ENCODE results near the gene GCHFR.

GCHFR gene

GRCh38 chr15:40744815-40745152 lies 19.1 kb upstream of the GCHFR start:
- Mint-ChIP-seq H3K36me3 (peaks cover 32 to 48% of the 10 kb centered on the region in 2 donors), H3K4me3 (no peak overlapping the region), H3K4me1 (peaks cover 0 to 4% of the 10 kb centered on the region in 2 donors), H3K27ac (no peak overlapping the region), H3K9me3 (no peaks in the 10 kb centered on the region), H3K27me3 (no peaks in the 10 kb centered on the region)
- no peak for ATAC-seq (replicated peaks)
- no peak for DNase-seq

- Mint-ChIP-seq H3K36me3 (peaks cover 41 to 54% of the 10 kb centered on the region in 2 donors), H3K27me3 (no peaks in the 10 kb centered on the region), H3K4me3 (no peak overlapping the region), H3K4me1 (peaks cover 0 to 4% of the 10 kb centered on the region in 2 donors), H3K27ac (peak overlapping the region; percentile 83), H3K9me3 (no peaks in the 10 kb centered on the region)
- ATAC-seq (replicated peaks) (no peak), DNase-seq (no peak)
Observed at GRCh38 chr15:40746916-40747418, 16.9 kb upstream of the GCHFR start.

GRCh38 chr15:40747685-40748631 lies 15.9 kb upstream of the GCHFR start:
- Mint-ChIP-seq H3K27me3 (no peaks in the 10 kb centered on the region), H3K4me1 (peaks cover 7 to 8% of the 10 kb centered on the region in 2 donors), H3K27ac (peak overlapping the region; percentile 83), H3K9me3 (no peaks in the 10 kb centered on the region), H3K4me3 (no peak overlapping the region), H3K36me3 (peaks cover 41 to 57% of the 10 kb centered on the region in 2 donors)
- DNase-seq (no peak), ATAC-seq (replicated peaks) (no peak)

GRCh38 chr15:40749151-40749630 lies 14.7 kb upstream of the GCHFR start:
- Mint-ChIP-seq H3K4me3 (no peak overlapping the region), H3K36me3 (peaks cover 32 to 48% of the 10 kb centered on the region in 2 donors), H3K9me3 (no peaks in the 10 kb centered on the region), H3K27me3 (no peaks in the 10 kb centered on the region), H3K27ac (no peak overlapping the region), H3K4me1 (peaks cover 12 to 20% of the 10 kb centered on the region in 2 donors)
- DNase-seq, result no peak
- ATAC-seq (replicated peaks), result no peak

GRCh38 chr15:40750885-40751284 lies 13.0 kb upstream of the GCHFR start:
- H3K27ac Mint-ChIP-seq, result no peak overlapping the region
- no peak for ATAC-seq (replicated peaks)
- no peak for DNase-seq
- peaks cover 24 to 39% of the 10 kb centered on the region in 2 donors for H3K36me3 Mint-ChIP-seq
- peaks cover 14 to 34% of the 10 kb centered on the region in 2 donors for H3K4me1 Mint-ChIP-seq
- H3K9me3 Mint-ChIP-seq, result no peaks in the 10 kb centered on the region
- H3K4me3 Mint-ChIP-seq, result no peak overlapping the region
- H3K27me3 Mint-ChIP-seq, result no peaks in the 10 kb centered on the region

- Mint-ChIP-seq H3K27me3 (no peaks in the 10 kb centered on the region), H3K4me1 (peaks cover 15 to 37% of the 10 kb centered on the region in 2 donors), H3K27ac (no peak overlapping the region), H3K9me3 (no peaks in the 10 kb centered on the region), H3K4me3 (no peak overlapping the region), H3K36me3 (peaks cover 23 to 38% of the 10 kb centered on the region in 2 donors)
- DNase-seq, result no peak
- no peak for ATAC-seq (replicated peaks)
Observed at GRCh38 chr15:40751745-40752144, 12.1 kb upstream of the GCHFR start.

- Mint-ChIP-seq H3K9me3 (no peaks in the 10 kb centered on the region), H3K27me3 (no peaks in the 10 kb centered on the region), H3K4me1 (peaks cover 18 to 39% of the 10 kb centered on the region in 2 donors), H3K36me3 (peaks cover 19 to 28% of the 10 kb centered on the region in 2 donors), H3K4me3 (peak overlapping the region; percentile 97 to 99), H3K27ac (peak overlapping the region; percentile 98)
- DNase-seq (no peak), ATAC-seq (replicated peaks) (peak; percentile 8 to 13)
Observed at GRCh38 chr15:40754574-40754882, 9.3 kb upstream of the GCHFR start.

- Mint-ChIP-seq H3K27ac (peak within 1 kb of the TSS; percentile 98), H3K4me3 (peak within 1 kb of the TSS; percentile 97 to 99), H3K27me3 (no peaks in the 10 kb centered on the region), H3K4me1 (peaks cover 18 to 39% of the 10 kb centered on the region in 2 donors), H3K36me3 (peaks cover 18 to 24% of the 10 kb centered on the region in 2 donors), H3K9me3 (no peaks in the 10 kb centered on the region)
- DNase-seq, result peak; percentile 88
- ATAC-seq (replicated peaks), result peak; percentile 93 to 94
Observed at GRCh38 chr15:40754883-40755811, 8.7 kb upstream of the GCHFR start, which contains the start of gene RMDN3. TSS of gene RMDN3 (minus strand) at chr15:40755254. CDS start at chr15:40754783, 471 bp downstream.

GRCh38 chr15:40755812-40756208 lies 8.1 kb upstream of the GCHFR start:
- peak overlapping the region; percentile 98 for H3K27ac Mint-ChIP-seq
- no peak for DNase-seq
- peaks cover 18 to 39% of the 10 kb centered on the region in 2 donors for H3K4me1 Mint-ChIP-seq
- H3K4me3 Mint-ChIP-seq, result peak overlapping the region; percentile 97 to 99
- H3K36me3 Mint-ChIP-seq, result peaks cover 15 to 19% of the 10 kb centered on the region in 2 donors
- no peaks in the 10 kb centered on the region for H3K27me3 Mint-ChIP-seq
- ATAC-seq (replicated peaks), result no peak
- H3K9me3 Mint-ChIP-seq, result no peaks in the 10 kb centered on the region

- no peak for ATAC-seq (replicated peaks)
- H3K9me3 Mint-ChIP-seq, result no peaks in the 10 kb centered on the region
- H3K4me3 Mint-ChIP-seq, result peak overlapping the region in 1 of 2 donors; percentile 51
- peaks cover 18 to 39% of the 10 kb centered on the region in 2 donors for H3K4me1 Mint-ChIP-seq
- H3K27me3 Mint-ChIP-seq, result no peaks in the 10 kb centered on the region
- H3K36me3 Mint-ChIP-seq, result peaks cover 5 to 9% of the 10 kb centered on the region in 2 donors
- no peak for DNase-seq
- peak overlapping the region; percentile 14 for H3K27ac Mint-ChIP-seq
Observed at GRCh38 chr15:40756938-40757337, 6.9 kb upstream of the GCHFR start.

- Mint-ChIP-seq H3K9me3 (no peaks in the 10 kb centered on the region), H3K4me1 (peaks cover 15 to 37% of the 10 kb centered on the region in 2 donors), H3K4me3 (no peak overlapping the region), H3K36me3 (no peaks in the 10 kb centered on the region), H3K27ac (no peak overlapping the region), H3K27me3 (no peaks in the 10 kb centered on the region)
- ATAC-seq (replicated peaks) (no peak), DNase-seq (no peak)
Observed at GRCh38 chr15:40759961-40760360, 3.9 kb upstream of the GCHFR start.

GRCh38 chr15:40762919-40763800 lies 708 bp upstream of the GCHFR start:
- H3K9me3 Mint-ChIP-seq, result no peaks in the 10 kb centered on the region

GRCh38 chr15:40764629-40765103 lies 798 bp downstream of the GCHFR start:
- H3K4me1 Mint-ChIP-seq, result peaks cover 34 to 56% of the 10 kb centered on the region in 2 donors
- peaks cover 8 to 9% of the 10 kb centered on the region in 2 donors for H3K36me3 Mint-ChIP-seq
- H3K4me3 Mint-ChIP-seq, result peak overlapping the region; percentile 82 to 87
- H3K27ac Mint-ChIP-seq, result peak overlapping the region; percentile 75
- no peaks in the 10 kb centered on the region for H3K27me3 Mint-ChIP-seq
- DNase-seq (no peak), ATAC-seq (replicated peaks) (no peak)
- H3K9me3 Mint-ChIP-seq, result no peaks in the 10 kb centered on the region

More at GRCh38 chr15:40762919-40763800, 708 bp upstream of the GCHFR start:
- DNase-seq (no peak), ATAC-seq (replicated peaks) (peak; percentile 27 to 36)
- peaks cover 20 to 41% of the 10 kb centered on the region in 2 donors for H3K4me1 Mint-ChIP-seq
- H3K27ac Mint-ChIP-seq, result peak overlapping the region; percentile 84
- H3K27me3 Mint-ChIP-seq, result no peaks in the 10 kb centered on the region
- H3K4me3 Mint-ChIP-seq, result peak overlapping the region; percentile 82 to 87
- peaks cover 3 to 9% of the 10 kb centered on the region in 2 donors for H3K36me3 Mint-ChIP-seq
